ENCODE data around the gene MTRF1L.

DNA sequence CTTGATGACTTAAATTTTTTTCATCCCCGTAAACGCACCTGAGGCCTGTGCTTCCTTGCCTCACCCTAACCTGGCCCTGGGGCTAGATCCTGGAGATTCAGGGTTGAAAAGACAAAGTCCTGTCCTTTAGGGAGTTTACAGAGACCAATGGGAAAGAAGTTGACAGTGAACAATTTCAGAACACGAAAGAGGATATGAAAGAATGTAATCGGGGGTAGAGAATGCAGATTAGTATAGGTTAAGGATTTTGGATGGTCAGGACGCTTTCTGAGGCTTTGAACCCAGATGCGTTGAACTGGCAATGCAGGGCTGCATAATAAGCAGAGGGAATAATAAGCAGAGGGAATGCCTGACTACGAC lies 18.0 kb downstream of the MTRF1L start:
- TF ChIP-seq CTCF (conservative IDR thresholded peaks at IDR 0.05; ENCODE audit: low read depth, low read length) (no peak), EZH2 (IDR thresholded peaks at IDR 0.05; ENCODE audit: low read length, unreplicated experiment) (no peak)

Data from PC-3 (cell line).